Measurements from ENCODE around the gene CCDC93.
A peak's percentile ranks its signal among the peaks of the same experiment; 100 is the strongest.

The CCDC93 gene

GRCh38 chr2:118013724-118014491 lies at the start of gene CCDC93:
CCDC93 (minus strand) TSS chr2:118014070; CDS start chr2:118013995, 75 bp downstream.
- peak; percentile 83 for DNase-seq (ENCODE audit: low read depth)

- DNase-seq (ENCODE audit: low read depth), result no peak
These were observed 48.8 kb upstream of the CCDC93 start for GRCh38 chr2:118062669-118063068.

GRCh38 chr2:118062048-118062447 lies 48.2 kb upstream of the CCDC93 start:
- no peak for DNase-seq (ENCODE audit: low read depth)

- DNase-seq (ENCODE audit: low read depth), result no peak
These were observed 47.5 kb upstream of the CCDC93 start for GRCh38 chr2:118061135-118061955.

- DNase-seq (ENCODE audit: low read depth), result no peak
These were observed 46.1 kb upstream of the CCDC93 start for GRCh38 chr2:118059919-118060478.

GRCh38 chr2:118058951-118059350 lies 45.1 kb upstream of the CCDC93 start:
- DNase-seq (ENCODE audit: low read depth), result no peak

- DNase-seq (ENCODE audit: low read depth), result no peak
These were observed 42.9 kb upstream of the CCDC93 start for GRCh38 chr2:118056801-118057200.

GRCh38 chr2:118056165-118056534 lies 42.3 kb upstream of the CCDC93 start:
- no peak for DNase-seq (ENCODE audit: low read depth)

- DNase-seq (ENCODE audit: low read depth), result no peak
These were observed 41.8 kb upstream of the CCDC93 start for GRCh38 chr2:118055512-118056164.

GRCh38 chr2:118054213-118055008 lies 40.5 kb upstream of the CCDC93 start:
- no peak for DNase-seq (ENCODE audit: low read depth)

GRCh38 chr2:118053681-118054080 lies 39.8 kb upstream of the CCDC93 start:
- no peak for DNase-seq (ENCODE audit: low read depth)

GRCh38 chr2:118052474-118052873 lies 38.6 kb upstream of the CCDC93 start:
- DNase-seq (ENCODE audit: low read depth), result no peak

GRCh38 chr2:118051826-118052358 lies 38.0 kb upstream of the CCDC93 start:
- no peak for DNase-seq (ENCODE audit: low read depth)

- no peak for DNase-seq (ENCODE audit: low read depth)
These were observed 37.1 kb upstream of the CCDC93 start for GRCh38 chr2:118050974-118051373.

GRCh38 chr2:118050386-118050785 lies 36.5 kb upstream of the CCDC93 start:
- no peak for DNase-seq (ENCODE audit: low read depth)

- DNase-seq (ENCODE audit: low read depth), result no peak
These were observed 35.9 kb upstream of the CCDC93 start for GRCh38 chr2:118049816-118050140.

GRCh38 chr2:118049140-118049815 lies 35.4 kb upstream of the CCDC93 start:
- DNase-seq (ENCODE audit: low read depth), result no peak

GRCh38 chr2:118048401-118048800 lies 34.5 kb upstream of the CCDC93 start:
- no peak for DNase-seq (ENCODE audit: low read depth)

GRCh38 chr2:118047380-118047826 lies 33.5 kb upstream of the CCDC93 start:
- DNase-seq (ENCODE audit: low read depth), result no peak

- DNase-seq (ENCODE audit: low read depth), result no peak
These were observed 32.9 kb upstream of the CCDC93 start for GRCh38 chr2:118046634-118047210.
